Right renal pelvis (tissue), 4 donors: ENCODE results near the gene CA7. TPM values are rescaled to one million over a fixed set of nuclear protein-coding genes. Genes with fewer than 3 reads are reported as not detected.

ENCODE experiments used
- DNase-seq, 4 donors: peaks; one replicate each; pipeline ENCODE4 v3.0.0-alpha.2; 2013; ENCODE audit warnings: low read depth in 4 of 4, low spot score in 3 of 4, missing footprints in 1 of 4
- polyA plus RNA-seq, 4 donors: library from polyadenylated mRNA; unstranded; fragments of 120-200 nt; gene quantifications; one replicate each; pipeline ENCODE4 v1.2.1, GENCODE V29; 2013; ENCODE audit not compliant: insufficient read length in 4 of 4

Gene CA7
- under 1 TPM; 0.21 to 0.71 (median 0.31) TPM for polyA plus RNA-seq

- no peak for DNase-seq
Observed at GRCh38 chr16:66844342-66845079, at the start of gene CA7. TSS of gene CA7 (plus strand) at chr16:66844414. CDS start at chr16:66844488, 74 bp downstream.

- DNase-seq: no peak
Observed at GRCh38 chr16:66798161-66798560, 46.1 kb upstream of the CA7 start.

- DNase-seq: no peak
Observed at GRCh38 chr16:66800856-66801255, 43.4 kb upstream of the CA7 start.

- DNase-seq: no peak
Observed at GRCh38 chr16:66801320-66802105, 42.7 kb upstream of the CA7 start, which contains the start of gene TERB1. TSS of gene TERB1 (minus strand) at chr16:66801584. CDS start at chr16:66796798, 4,786 bp downstream.

- DNase-seq: no peak
Observed at GRCh38 chr16:66802159-66802558, 42.1 kb upstream of the CA7 start.

GRCh38 chr16:66809765-66810164 lies 34.4 kb upstream of the CA7 start:
- no peak for DNase-seq

- DNase-seq: no peak
Observed at GRCh38 chr16:66810391-66810790, 33.8 kb upstream of the CA7 start.

GRCh38 chr16:66811043-66811442 lies 33.2 kb upstream of the CA7 start:
- DNase-seq: no peak

- DNase-seq: no peak
Observed at GRCh38 chr16:66814734-66815133, 29.5 kb upstream of the CA7 start.

- DNase-seq: no peak
Observed at GRCh38 chr16:66824006-66824405, 20.2 kb upstream of the CA7 start.

GRCh38 chr16:66830422-66831404 lies 13.5 kb upstream of the CA7 start, which contains the start of gene NAE1:
TSS of gene NAE1 (minus strand) at chr16:66830976. CDS start at chr16:66830899, 77 bp downstream.
- peak; percentile 79 to 95 (median 83) for DNase-seq

GRCh38 chr16:66832190-66832589 lies 12.0 kb upstream of the CA7 start:
- DNase-seq: no peak

- DNase-seq: no peak
Observed at GRCh38 chr16:66832661-66833305, 11.4 kb upstream of the CA7 start.

- DNase-seq: no peak
Observed at GRCh38 chr16:66834746-66835145, 9.5 kb upstream of the CA7 start.

- DNase-seq: no peak
Observed at GRCh38 chr16:66840883-66841282, 3.3 kb upstream of the CA7 start.

- DNase-seq: no peak
Observed at GRCh38 chr16:66841366-66841765, 2.8 kb upstream of the CA7 start.

- no peak for DNase-seq
Observed at GRCh38 chr16:66842765-66843164, 1.4 kb upstream of the CA7 start.

- no peak for DNase-seq
Observed at GRCh38 chr16:66843191-66843590, 1.0 kb upstream of the CA7 start.

GRCh38 chr16:66844009-66844341 lies 239 bp upstream of the CA7 start:
- no peak for DNase-seq

- DNase-seq: no peak
Observed at GRCh38 chr16:66845080-66845410, 831 bp downstream of the CA7 start.
